GM18909 (cell line): ENCODE measurements around the gene GPSM1.
"Not testable (repeated sequence)": the region's sequence is repeated elsewhere in the genome, so short reads cannot be mapped to it uniquely, and the experiment has no call there.

Source experiments
- ATAC-seq: cut with Tn5 transposase; IDR thresholded peaks from one replicate; pipeline ENCODE4 v1.9.1; 2021; ENCODE audit warnings: mild to moderate bottlenecking; ENCODE audit not compliant: unreplicated experiment, poor library complexity

Gene GPSM1

GRCh38 chr9:136341042-136341655, 13.8 kb downstream of the GPSM1 start:
- no peak for ATAC-seq

GRCh38 chr9:136341769-136342168, 14.4 kb downstream of the GPSM1 start:
- no peak for ATAC-seq

- no peak for ATAC-seq
These were observed 15.1 kb downstream of the GPSM1 start for GRCh38 chr9:136342181-136343120.

GRCh38 chr9:136343121-136343883, 16.0 kb downstream of the GPSM1 start:
- no peak for ATAC-seq

GRCh38 chr9:136343884-136344269, 16.5 kb downstream of the GPSM1 start:
- no peak for ATAC-seq

GRCh38 chr9:136344544-136345280, 17.4 kb downstream of the GPSM1 start:
- no peak for ATAC-seq

- no peak for ATAC-seq
These were observed 18.2 kb downstream of the GPSM1 start for GRCh38 chr9:136345281-136346156.

- no peak for ATAC-seq
These were observed 18.8 kb downstream of the GPSM1 start for GRCh38 chr9:136346157-136346481.

GRCh38 chr9:136346927-136347465, 19.7 kb downstream of the GPSM1 start:
- ATAC-seq = no peak

GRCh38 chr9:136347472-136348256, 20.3 kb downstream of the GPSM1 start:
- no peak for ATAC-seq

- no peak for ATAC-seq
These were observed 21.4 kb downstream of the GPSM1 start for GRCh38 chr9:136348691-136349090.

- no peak for ATAC-seq
These were observed 22.2 kb downstream of the GPSM1 start for GRCh38 chr9:136349546-136349945.

GRCh38 chr9:136351252-136351800, 24.0 kb downstream of the GPSM1 start:
- ATAC-seq = no peak

GRCh38 chr9:136351868-136352267, 24.5 kb downstream of the GPSM1 start:
- not testable (repeated sequence) for ATAC-seq

- ATAC-seq = no peak
These were observed 25.3 kb downstream of the GPSM1 start for GRCh38 chr9:136352682-136353081.

- ATAC-seq = no peak
These were observed 25.7 kb downstream of the GPSM1 start for GRCh38 chr9:136353088-136353487.

- no peak for ATAC-seq
These were observed 26.6 kb downstream of the GPSM1 start for GRCh38 chr9:136353757-136354488.
